ENCODE results near the gene SUSD5.
"Not testable (repeated sequence)": the region's sequence is repeated elsewhere in the genome, so short reads cannot be mapped to it uniquely, and the experiment has no call there.

The SUSD5 gene

DNA sequence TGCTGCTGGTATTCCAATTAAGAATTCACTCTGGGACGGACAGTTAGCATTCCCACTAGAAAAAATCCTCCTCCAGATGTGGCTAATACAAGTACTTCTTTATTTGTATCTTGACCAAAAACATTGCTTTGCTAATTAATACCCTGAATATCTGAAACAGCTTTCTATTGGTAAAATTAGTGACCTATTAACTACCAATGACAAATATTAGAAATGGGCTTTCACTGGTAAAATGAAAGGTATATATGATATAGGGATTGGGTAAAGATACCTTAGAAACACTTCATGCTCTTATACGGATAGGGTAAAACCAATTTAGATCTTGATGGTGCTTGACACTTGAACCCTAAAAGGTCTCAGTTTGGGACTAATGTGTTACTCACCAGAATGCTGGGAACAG is 52.5 kb downstream of the SUSD5 start:
- no peak for DNase-seq (ENCODE audit: low spot score)
- TF ChIP-seq, protein P1, sequence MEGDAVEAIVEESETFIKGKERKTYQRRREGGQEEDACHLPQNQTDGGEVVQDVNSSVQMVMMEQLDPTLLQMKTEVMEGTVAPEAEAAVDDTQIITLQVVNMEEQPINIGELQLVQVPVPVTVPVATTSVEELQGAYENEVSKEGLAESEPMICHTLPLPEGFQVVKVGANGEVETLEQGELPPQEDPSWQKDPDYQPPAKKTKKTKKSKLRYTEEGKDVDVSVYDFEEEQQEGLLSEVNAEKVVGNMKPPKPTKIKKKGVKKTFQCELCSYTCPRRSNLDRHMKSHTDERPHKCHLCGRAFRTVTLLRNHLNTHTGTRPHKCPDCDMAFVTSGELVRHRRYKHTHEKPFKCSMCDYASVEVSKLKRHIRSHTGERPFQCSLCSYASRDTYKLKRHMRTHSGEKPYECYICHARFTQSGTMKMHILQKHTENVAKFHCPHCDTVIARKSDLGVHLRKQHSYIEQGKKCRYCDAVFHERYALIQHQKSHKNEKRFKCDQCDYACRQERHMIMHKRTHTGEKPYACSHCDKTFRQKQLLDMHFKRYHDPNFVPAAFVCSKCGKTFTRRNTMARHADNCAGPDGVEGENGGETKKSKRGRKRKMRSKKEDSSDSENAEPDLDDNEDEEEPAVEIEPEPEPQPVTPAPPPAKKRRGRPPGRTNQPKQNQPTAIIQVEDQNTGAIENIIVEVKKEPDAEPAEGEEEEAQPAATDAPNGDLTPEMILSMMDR (conservative IDR thresholded peaks at IDR 0.05; ENCODE audit: low read depth) = no peak
- CTCF ChIA-PET = no interaction called here
- no peak overlapping the region for H3K27ac ChIP-seq
- POLR2A ChIA-PET (ENCODE audit: low non-redundant PET) = no interaction called here

DNA sequence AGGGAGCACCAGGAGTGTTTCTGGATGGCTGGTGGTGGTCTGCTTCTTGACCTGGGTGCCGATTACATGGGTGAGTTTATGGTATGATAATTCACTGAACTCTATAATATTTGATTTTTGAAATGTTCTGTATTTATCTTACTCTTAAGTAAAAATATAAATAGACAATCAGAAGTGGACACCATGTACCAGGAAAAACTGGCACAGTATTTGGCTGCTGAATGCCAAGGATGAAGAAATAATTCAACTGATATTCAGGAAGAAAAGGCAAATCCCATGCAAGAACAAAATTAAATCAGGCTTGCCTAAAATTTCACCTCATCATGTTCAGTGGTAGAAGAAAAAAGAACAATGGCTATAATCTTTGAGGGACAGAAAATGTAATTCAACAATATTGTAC is 53.2 kb downstream of the SUSD5 start:
- H3K27ac ChIP-seq = no peak overlapping the region
- CTCF ChIA-PET = no interaction called here
- no peak for DNase-seq (ENCODE audit: low spot score)
- POLR2A ChIA-PET (ENCODE audit: low non-redundant PET) = no interaction called here
- TF ChIP-seq, protein P1 (conservative IDR thresholded peaks at IDR 0.05; ENCODE audit: low read depth) = no peak

DNA sequence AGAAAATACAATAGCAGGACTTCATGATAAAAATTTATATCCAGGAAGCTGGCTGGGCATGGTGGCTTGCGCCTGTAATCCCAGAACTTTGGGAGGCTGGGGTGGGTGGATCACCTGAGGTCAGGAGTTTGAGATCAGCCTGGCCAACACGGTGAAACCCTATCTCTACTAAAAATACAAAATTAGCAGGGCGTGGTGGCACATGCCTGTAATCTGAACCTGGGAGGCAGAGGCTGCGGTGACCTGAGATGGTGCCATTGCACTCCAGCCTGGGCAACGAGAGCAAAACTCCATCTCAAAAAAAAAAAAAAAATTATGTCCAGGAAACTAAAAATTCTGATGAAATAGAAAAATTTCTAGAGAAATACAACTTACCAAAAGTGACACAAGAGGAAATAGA is 56.0 kb downstream of the SUSD5 start:
- H3K27ac ChIP-seq; DNase-seq (ENCODE audit: low spot score); POLR2A ChIA-PET (ENCODE audit: low non-redundant PET); CTCF ChIA-PET: not testable (repeated sequence)

DNA sequence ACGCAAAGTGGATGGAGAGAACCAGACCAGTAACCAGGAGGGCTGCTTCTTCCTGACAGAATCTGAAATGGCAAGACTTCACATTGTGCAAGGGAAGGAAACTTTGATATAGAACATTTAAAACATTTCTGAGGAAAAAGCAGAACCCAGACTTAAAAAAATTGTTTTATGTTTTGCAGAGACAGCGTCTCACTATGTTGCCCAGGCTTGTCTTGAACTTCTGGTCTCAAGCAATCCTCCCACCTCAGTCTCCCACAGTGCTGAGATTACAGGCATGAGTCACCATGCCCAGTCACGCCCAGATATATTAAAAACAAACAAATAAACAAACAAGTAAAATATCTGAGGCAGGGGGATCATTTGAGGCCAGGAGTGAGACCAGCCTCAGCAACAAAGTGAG is 58.6 kb downstream of the SUSD5 start:
- no peak overlapping the region for H3K27ac ChIP-seq
- TF ChIP-seq, protein P1 (conservative IDR thresholded peaks at IDR 0.05; ENCODE audit: low read depth) = no peak
- ChIA-PET CTCF (no interaction called here), POLR2A (ENCODE audit: low non-redundant PET) (no interaction called here)
- DNase-seq (ENCODE audit: low spot score) = no peak

DNA sequence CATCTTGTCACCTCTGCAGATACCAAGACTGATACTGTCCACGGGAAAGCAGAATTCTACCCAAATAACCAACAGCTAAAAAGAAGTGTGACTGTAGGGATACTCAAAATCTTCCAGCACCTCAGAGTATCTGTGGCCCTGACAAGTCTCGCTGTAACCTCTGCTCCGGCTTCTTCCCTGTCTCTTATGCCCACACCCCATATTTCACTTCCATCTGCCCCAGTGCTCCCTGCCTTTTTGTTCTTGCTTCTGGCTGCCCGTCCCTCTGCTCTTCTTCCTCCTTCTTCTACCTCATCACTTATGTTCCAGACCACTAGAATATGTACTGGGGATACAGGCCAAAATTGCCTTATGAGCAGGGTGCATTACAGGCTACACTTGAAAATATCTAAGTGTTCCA is 59.4 kb downstream of the SUSD5 start:
- DNase-seq (ENCODE audit: low spot score) = no peak
- CTCF ChIA-PET = interaction anchor here (0.7 to 0.8 kb wide), 2 partner anchors 93 to 224 kb away, joined by 3 read pairs; no protein-coding TSS in a partner anchor
- H3K27ac ChIP-seq = no peak overlapping the region
- TF ChIP-seq, protein P1 (conservative IDR thresholded peaks at IDR 0.05; ENCODE audit: low read depth) = no peak
- POLR2A ChIA-PET (ENCODE audit: low non-redundant PET) = no interaction called here

DNA sequence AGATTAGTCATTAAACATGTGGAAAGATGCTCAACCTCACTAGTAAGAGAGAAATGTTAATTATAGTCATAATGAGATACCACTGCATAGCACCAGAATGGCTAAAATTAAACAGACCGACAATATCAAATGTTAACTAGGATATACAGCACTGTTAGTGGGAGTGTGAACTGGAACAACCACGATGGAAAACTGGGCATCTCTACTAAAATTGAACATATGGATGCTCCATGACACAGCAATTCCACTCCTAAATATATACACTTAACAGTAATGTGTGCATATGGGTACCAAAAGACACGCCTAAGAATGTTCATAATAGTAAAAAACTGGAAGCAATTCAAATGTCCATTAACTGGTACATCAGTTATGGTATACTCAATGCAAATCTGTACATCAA is 63.3 kb downstream of the SUSD5 start:
- no peak overlapping the region for H3K27ac ChIP-seq
- TF ChIP-seq, protein P1 (conservative IDR thresholded peaks at IDR 0.05; ENCODE audit: low read depth) = no peak
- no peak for DNase-seq (ENCODE audit: low spot score)
- ChIA-PET CTCF (no interaction called here), POLR2A (ENCODE audit: low non-redundant PET) (no interaction called here)

DNA sequence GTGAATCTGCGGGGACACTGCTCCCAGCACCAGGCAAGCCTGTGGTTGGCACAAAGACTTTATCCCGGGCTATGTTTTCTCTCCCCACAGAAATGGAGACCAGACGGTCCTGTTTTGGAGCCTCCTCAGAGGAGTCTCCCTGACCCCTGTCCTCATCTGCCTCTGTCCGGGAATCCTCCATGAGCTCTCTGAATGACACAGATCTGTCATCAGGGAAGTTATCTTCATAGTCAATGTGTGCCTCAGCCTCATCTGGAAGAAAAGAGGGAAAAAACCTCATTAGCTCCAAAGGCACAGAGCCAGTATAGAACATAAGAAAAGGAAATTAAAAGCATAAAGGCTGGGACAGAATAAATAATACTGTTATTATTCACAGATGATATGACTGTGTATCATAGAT is 64.8 kb downstream of the SUSD5 start:
- TF ChIP-seq, protein P1 (conservative IDR thresholded peaks at IDR 0.05; ENCODE audit: low read depth) = no peak
- CTCF ChIA-PET = no interaction called here
- POLR2A ChIA-PET (ENCODE audit: low non-redundant PET) = no interaction called here
- H3K27ac ChIP-seq = no peak overlapping the region
- no peak for DNase-seq (ENCODE audit: low spot score)
